B cell (primary cell): Measurements from ENCODE around the gene FAM53A. TPM values are rescaled to one million over a fixed set of nuclear protein-coding genes. Genes with fewer than 3 reads are reported as not detected.

Experiments
- ATAC-seq: fragments of 200-7000 bp; cut with Tn5 transposase; one replicate; pipeline ENCODE4 v1.10.0; 2021; ENCODE audit warnings: low read depth, mild to moderate bottlenecking, moderate number of reproducible peaks, moderate library complexity
- CTCF ChIA-PET: fragments of 350-600 bp; sonication (Branson Sonifier 250); formaldehyde crosslinking; loops from one replicate; lab custom pipeline; 2021; ENCODE audit warnings: antibody characterized with exemption, inconsistent platforms; lab: Charles Lee
- POLR2A ChIA-PET: fragments of 350-600 bp; sonication (Branson Sonifier 250); formaldehyde crosslinking; loops from one replicate; lab custom pipeline; 2021; ENCODE audit warnings: antibody characterized with exemption; lab: Charles Lee
- DNase-seq: peaks from one replicate; pipeline ENCODE4 v3.0.0; 2013
- H2AFZ ChIP-seq: 2 replicates; pipeline ENCODE4 v1.6.1; 2012; ENCODE audit warnings: mild to moderate bottlenecking, low read depth, low read length; ENCODE audit not compliant: insufficient read depth, poor library complexity, severe bottlenecking
- H3K27ac ChIP-seq, 2 donors: 1 replicate in 1 of 2; 2 replicates in 1 of 2; pipeline ENCODE4 v1.5.1; 2012 to 2013; ENCODE audit warnings: low read length in 2 of 2, mild to moderate bottlenecking in 2 of 2, moderate library complexity in 1 of 2
- H3K27me3 ChIP-seq, 4 experiments: fragments of 200-600 bp in 1 of 4; sonication (generic) in 1 of 4; replicated peaks in 1 of 4; 1 replicate in 2 of 4; 2 replicates in 2 of 4; pipeline versions ENCODE4 v1.6.1 to v1.7.0; 2013 to 2016; ENCODE audit warnings: low read length in 3 of 4, mild to moderate bottlenecking in 2 of 4, mixed read lengths in 1 of 4, moderate library complexity in 1 of 4; ENCODE audit not compliant: insufficient read depth in 4 of 4, control insufficient read depth in 3 of 4; ENCODE audit errors: control extremely low read depth in 1 of 4
- H3K36me3 ChIP-seq, 2 experiments: replicated peaks in 1 of 2; 1 replicate in 1 of 2; 2 replicates in 1 of 2; pipeline versions ENCODE4 v1.6.1 to v1.7.1; 2013; ENCODE audit warnings: low read length in 1 of 2; ENCODE audit not compliant: insufficient read depth in 2 of 2, control insufficient read depth in 1 of 2; ENCODE audit errors: control extremely low read depth in 1 of 2, extremely low read depth in 1 of 2
- H3K4me1 ChIP-seq, 2 donors: fragments of 200-600 bp in 1 of 2; sonication (generic) in 1 of 2; 1 replicate in 1 of 2; 2 replicates in 1 of 2; pipeline versions ENCODE4 v1.5.1 to v1.6.1; 2013 to 2017; ENCODE audit warnings: low read length in 2 of 2; ENCODE audit not compliant: control insufficient read depth in 2 of 2, insufficient read depth in 2 of 2
- H3K4me2 ChIP-seq: replicated peaks from 2 replicates; pipeline ENCODE3; 2012; ENCODE audit warnings: mild to moderate bottlenecking, low read depth, low read length; ENCODE audit not compliant: poor library complexity, severe bottlenecking
- H3K4me3 ChIP-seq, 5 experiments: fragments of 200-600 bp in 1 of 5; sonication (generic) in 1 of 5; 1 replicate in 3 of 5; 2 replicates in 2 of 5; pipeline versions ENCODE4 v1.5.1 to v1.7.0; 2011 to 2016; ENCODE audit warnings: low read length in 4 of 5, mild to moderate bottlenecking in 4 of 5, low read depth in 2 of 5, control low read depth in 1 of 5, moderate library complexity in 1 of 5; ENCODE audit not compliant: insufficient read depth in 1 of 5; ENCODE audit errors: control extremely low read depth in 1 of 5, extremely low read depth in 1 of 5
- H3K79me2 ChIP-seq: fragments of 200-600 bp; sonication (generic); one replicate; pipeline ENCODE4 v1.6.0; 2016; ENCODE audit warnings: low read length; ENCODE audit not compliant: control insufficient read depth, insufficient read depth
- H3K9ac ChIP-seq: fragments of 200-600 bp; sonication (generic); 2 replicates; pipeline ENCODE4 v1.6.1; 2017; ENCODE audit warnings: mild to moderate bottlenecking, low read length, moderate library complexity
- H3K9me3 ChIP-seq, 3 donors: one replicate each; pipeline versions ENCODE4 v1.6.1 to v1.7.1; 2013; ENCODE audit warnings: low read length in 2 of 3; ENCODE audit not compliant: control insufficient read depth in 2 of 3, insufficient read depth in 1 of 3; ENCODE audit errors: control extremely low read depth in 1 of 3
- H4K20me1 ChIP-seq: 2 replicates; pipeline ENCODE4 v1.6.0; 2012; ENCODE audit warnings: mild to moderate bottlenecking, low read length; ENCODE audit not compliant: insufficient read depth, control insufficient read depth, poor library complexity, severe bottlenecking
- H3K27ac Mint-ChIP-seq: one replicate; pipeline ENCODE4 v1.8.0; 2021; ENCODE audit warnings: mixed read lengths
- H3K27me3 Mint-ChIP-seq: one replicate; pipeline ENCODE4 v1.8.0; 2021; ENCODE audit warnings: mixed read lengths
- H3K4me1 Mint-ChIP-seq: one replicate; pipeline ENCODE4 v1.8.0; 2021; ENCODE audit warnings: mixed read lengths
- H3K4me3 Mint-ChIP-seq: one replicate; pipeline ENCODE4 v1.8.0; 2021; ENCODE audit warnings: mixed read lengths
- H3K9me3 Mint-ChIP-seq: one replicate; pipeline ENCODE4 v1.8.0; 2022; ENCODE audit warnings: mixed read lengths; ENCODE audit not compliant: insufficient read depth
- CTCF ChIP-seq: fragments of 200-600 bp; IDR thresholded peaks from one replicate; pipeline ENCODE4 v1.8.0; 2022; ENCODE audit warnings: antibody characterized with exemption, mild to moderate bottlenecking
- EZH2 ChIP-seq: IDR thresholded peaks from 2 replicates; pipeline ENCODE4 v1.6.1; 2012; ENCODE audit warnings: borderline replicate concordance, low read depth, mild to moderate bottlenecking, moderate library complexity, low read length; ENCODE audit not compliant: insufficient read depth, poor library complexity, severe bottlenecking
- whole genome bisulfite sequencing: methylation state at CpG from one replicate; pipeline ENCODE4 v1.1.5; 2013; ENCODE audit warnings: missing lambda C conversion rate; ENCODE audit not compliant: insufficient coverage; 5-methylcytosine and 5-hydroxymethylcytosine counted together
- intact Hi-C: fragments of 100-400 bp; cut with micrococcal nuclease; formaldehyde crosslinking; loops from one replicate; pipeline ENCODE4 v1.10.0; 2022
- polyA plus RNA-seq: library from polyadenylated mRNA; depleted of rRNA; stranded (reverse); fragments of >200 nt; gene quantifications from 2 replicates; pipeline ENCODE4 v1.2.3, GENCODE V29; 2012
- total RNA-seq, 2 donors: library from RNA; stranded (reverse); fragments of 120-200 nt in 1 of 2; gene quantifications; 1 replicate in 1 of 2; 2 replicates in 1 of 2; pipeline versions ENCODE4 v1.2.3 to v1.2.4, GENCODE V29; 2013 to 2022

FAM53A gene
- total and polyA plus RNA-seq, 2 donors (not counting 1 experiment from before 2014, with no cell fraction given) = 2.2 to 4.2 TPM

- POLR2A ChIA-PET = no interaction called here
- H3K36me3 ChIP-seq = no peaks in the 10 kb centered on the region
- H3K27me3 ChIP-seq = peaks cover 0 to 2% (median 0%) of the 10 kb centered on the region in 4 experiments
- no peaks in the 10 kb centered on the region for H4K20me1 ChIP-seq
- WGBS = 93% methylated on average over 16 of the region's 16 CpGs
- H3K9ac ChIP-seq = no peak overlapping the region
- H3K4me1 Mint-ChIP-seq = no peaks in the 10 kb centered on the region
- no peak overlapping the region for H3K27ac Mint-ChIP-seq
- DNase-seq (no peak), ATAC-seq (no peak)
- H3K4me1 ChIP-seq = no peaks in the 10 kb centered on the region
- intact Hi-C loops = no loop called here
- H3K4me3 ChIP-seq = no peak overlapping the region
- TF ChIP-seq EZH2 = no peak
- no peak for TF ChIP-seq CTCF
- no peak overlapping the region for H3K4me2 ChIP-seq
- H3K9me3 Mint-ChIP-seq = no peaks in the 10 kb centered on the region
- no peak overlapping the region for H2AFZ ChIP-seq
- CTCF ChIA-PET = no interaction called here
- no peaks in the 10 kb centered on the region for H3K79me2 ChIP-seq
- no peaks in the 10 kb centered on the region for H3K27me3 Mint-ChIP-seq
- no peak overlapping the region for H3K27ac ChIP-seq
- H3K9me3 ChIP-seq = peaks cover 0 to 1% (median 0%) of the 10 kb centered on the region in 3 donors
- no peak overlapping the region for H3K4me3 Mint-ChIP-seq
Measured at GRCh38 chr4:1640190-1640589, 43.9 kb downstream of the FAM53A start.

- TF ChIP-seq EZH2 (no peak), CTCF (no peak)
- no peak for DNase-seq
- no peaks in the 10 kb centered on the region for H3K27me3 Mint-ChIP-seq
- no peak overlapping the region for H3K4me3 Mint-ChIP-seq
- H3K4me1 ChIP-seq = no peaks in the 10 kb centered on the region
- H3K9me3 Mint-ChIP-seq = no peaks in the 10 kb centered on the region
- H3K27me3 ChIP-seq = peaks cover 0 to 2% (median 0%) of the 10 kb centered on the region in 4 experiments
- no peak overlapping the region for H3K27ac ChIP-seq
- H3K4me1 Mint-ChIP-seq = no peaks in the 10 kb centered on the region
- intact Hi-C loops = no loop called here
- H3K4me3 ChIP-seq = no peak overlapping the region
- no peak overlapping the region for H3K4me2 ChIP-seq
- ChIA-PET CTCF (no interaction called here), POLR2A (no interaction called here)
- H2AFZ ChIP-seq = no peak overlapping the region
- no peaks in the 10 kb centered on the region for H4K20me1 ChIP-seq
- ATAC-seq = no peak
- peaks cover 0 to 2% (median 0%) of the 10 kb centered on the region in 3 donors for H3K9me3 ChIP-seq
- no peaks in the 10 kb centered on the region for H3K79me2 ChIP-seq
- H3K36me3 ChIP-seq = no peaks in the 10 kb centered on the region
- H3K9ac ChIP-seq = no peak overlapping the region
- no peak overlapping the region for H3K27ac Mint-ChIP-seq
- 92% methylated on average over 10 of the region's 11 CpGs for WGBS
Measured at GRCh38 chr4:1639299-1639868, 44.7 kb downstream of the FAM53A start.
